ENCODE results near the gene PSMD1. TPM values are rescaled to one million over a fixed set of nuclear protein-coding genes. Genes with fewer than 3 reads are reported as not detected.
"Not testable (repeated sequence)": the region's sequence is repeated elsewhere in the genome, so short reads cannot be mapped to it uniquely, and the experiment has no call there.

Gene PSMD1
- total RNA-seq, 4 donors from 2014 or later: 45.5 to 60.2 (median 56.8) TPM

GRCh38 chr2:231134910-231135655, 78.4 kb downstream of the PSMD1 start:
- Histone ChIP-seq H3K4me1 (peaks cover 2% of the 10 kb centered on the region), H3K9me3 (no peaks in the 10 kb centered on the region), H3K4me3 (no peak overlapping the region), H3K27me3 (no peaks in the 10 kb centered on the region), H3K36me3 (no peaks in the 10 kb centered on the region), H3K27ac (no peak overlapping the region)
- TF ChIP-seq CTCF (IDR thresholded peaks at IDR 0.05): no peak
- TF ChIP-seq POLR2A (IDR thresholded peaks at IDR 0.05): no peak
- no peak for TF ChIP-seq EP300 (IDR thresholded peaks at IDR 0.05)
- TF ChIP-seq POLR2AphosphoS5 (IDR thresholded peaks at IDR 0.05): no peak
- no peak for DNase-seq (ENCODE audit: low spot score in 2 of 2)
- 98% methylated on average over 1 of the region's 1 CpG for WGBS

- Histone ChIP-seq H3K4me1 (no peaks in the 10 kb centered on the region), H3K36me3 (no peaks in the 10 kb centered on the region), H3K27ac (no peak overlapping the region), H3K9me3 (no peaks in the 10 kb centered on the region), H3K4me3 (no peak overlapping the region), H3K27me3 (no peaks in the 10 kb centered on the region)
- DNase-seq (ENCODE audit: low spot score in 2 of 2): no peak
- no peak for TF ChIP-seq POLR2AphosphoS5 (IDR thresholded peaks at IDR 0.05)
- no peak for TF ChIP-seq EP300 (IDR thresholded peaks at IDR 0.05)
- no peak for TF ChIP-seq POLR2A (IDR thresholded peaks at IDR 0.05)
- no peak for TF ChIP-seq CTCF (IDR thresholded peaks at IDR 0.05)
- WGBS: 86% methylated on average over 8 of the region's 8 CpGs
Observed at GRCh38 chr2:231138699-231139098, 82.0 kb downstream of the PSMD1 start.

GRCh38 chr2:231139796-231140195, 83.1 kb downstream of the PSMD1 start:
- H3K4me3 ChIP-seq: no peak overlapping the region
- TF ChIP-seq CTCF (IDR thresholded peaks at IDR 0.05): no peak
- H3K9me3 ChIP-seq: no peaks in the 10 kb centered on the region
- no peaks in the 10 kb centered on the region for H3K36me3 ChIP-seq
- H3K27ac ChIP-seq: no peak overlapping the region
- DNase-seq (ENCODE audit: low spot score in 2 of 2): no peak
- no peaks in the 10 kb centered on the region for H3K27me3 ChIP-seq
- no peaks in the 10 kb centered on the region for H3K4me1 ChIP-seq

- not testable (repeated sequence) for H3K27ac ChIP-seq; H3K4me3 ChIP-seq; DNase-seq (ENCODE audit: low spot score in 2 of 2); H3K27me3 ChIP-seq; H3K36me3 ChIP-seq; H3K9me3 ChIP-seq; H3K4me1 ChIP-seq
- 97% methylated on average over 8 of the region's 8 CpGs for WGBS
Observed at GRCh38 chr2:231140808-231141207, 84.1 kb downstream of the PSMD1 start.

- no peak for DNase-seq (ENCODE audit: low spot score in 2 of 2)
- Histone ChIP-seq H3K27ac (no peak overlapping the region), H3K4me1 (no peaks in the 10 kb centered on the region), H3K9me3 (no peaks in the 10 kb centered on the region), H3K36me3 (peaks cover 25% of the 10 kb centered on the region), H3K4me3 (no peak overlapping the region), H3K27me3 (no peaks in the 10 kb centered on the region)
- TF ChIP-seq CTCF (IDR thresholded peaks at IDR 0.05) (no peak), POLR2A (IDR thresholded peaks at IDR 0.05) (no peak), POLR2AphosphoS5 (IDR thresholded peaks at IDR 0.05) (no peak), EP300 (IDR thresholded peaks at IDR 0.05) (no peak)
- WGBS: 99% methylated on average over 6 of the region's 6 CpGs
Observed at GRCh38 chr2:231144896-231145295, 88.2 kb downstream of the PSMD1 start.

GRCh38 chr2:231146665-231147064, 90.0 kb downstream of the PSMD1 start:
- no peak overlapping the region for H3K4me3 ChIP-seq
- H3K9me3 ChIP-seq: no peaks in the 10 kb centered on the region
- no peak for DNase-seq (ENCODE audit: low spot score in 2 of 2)
- TF ChIP-seq POLR2AphosphoS5 (IDR thresholded peaks at IDR 0.05): no peak
- no peak for TF ChIP-seq CTCF (IDR thresholded peaks at IDR 0.05)
- TF ChIP-seq EP300 (IDR thresholded peaks at IDR 0.05): no peak
- TF ChIP-seq POLR2A (IDR thresholded peaks at IDR 0.05): no peak
- WGBS: 80% methylated on average over 2 of the region's 2 CpGs
- peaks cover 25% of the 10 kb centered on the region for H3K36me3 ChIP-seq
- H3K4me1 ChIP-seq: no peaks in the 10 kb centered on the region
- H3K27ac ChIP-seq: no peak overlapping the region
- H3K27me3 ChIP-seq: no peaks in the 10 kb centered on the region

Measured in suprapubic skin (tissue), 4 donors.